Nephron progenitor cell (in vitro differentiated cells): ENCODE data around the gene GADD45B.

Experiments
- DNase-seq: peaks from one replicate; pipeline ENCODE4 v3.0.0; 2021
- H3K27ac Mint-ChIP-seq: 2 replicates; pipeline ENCODE4 v1.8.0; 2021; ENCODE audit warnings: mild to moderate bottlenecking, moderate library complexity, mixed read lengths
- H3K27me3 Mint-ChIP-seq: 2 replicates; pipeline ENCODE4 v1.8.0; 2021; ENCODE audit warnings: mild to moderate bottlenecking, low read depth, mixed read lengths; ENCODE audit not compliant: poor library complexity
- H3K36me3 Mint-ChIP-seq: 2 replicates; pipeline ENCODE4 v1.8.0; 2021; ENCODE audit warnings: low read depth, mixed read lengths
- H3K4me1 Mint-ChIP-seq: 2 replicates; pipeline ENCODE4 v1.8.0; 2021; ENCODE audit warnings: mixed read lengths
- H3K4me3 Mint-ChIP-seq: 2 replicates; pipeline ENCODE4 v1.8.0; 2021; ENCODE audit warnings: mild to moderate bottlenecking, moderate library complexity, mixed read lengths
- H3K9me3 Mint-ChIP-seq: 2 replicates; pipeline ENCODE4 v1.8.0; 2021; ENCODE audit warnings: mild to moderate bottlenecking, moderate library complexity, mixed read lengths
- CTCF ChIP-seq: fragments of 200-600 bp; sonication (generic); IDR thresholded peaks from 2 replicates; pipeline ENCODE4 v1.5.0; 2021; ENCODE audit warnings: antibody characterized with exemption

The GADD45B gene

GRCh38 chr19:2483084-2483483 lies 7.2 kb downstream of the GADD45B start:
- no peak for TF ChIP-seq CTCF
- no peak for DNase-seq
- Mint-ChIP-seq H3K27me3 (peaks cover 66% of the 10 kb centered on the region), H3K27ac (no peak overlapping the region), H3K4me1 (peaks cover 11% of the 10 kb centered on the region), H3K36me3 (no peaks in the 10 kb centered on the region), H3K4me3 (no peak overlapping the region), H3K9me3 (peaks cover 27% of the 10 kb centered on the region)

- peaks cover 66% of the 10 kb centered on the region for H3K27me3 Mint-ChIP-seq
- TF ChIP-seq CTCF: no peak
- H3K4me3 Mint-ChIP-seq: no peak overlapping the region
- peaks cover 27% of the 10 kb centered on the region for H3K9me3 Mint-ChIP-seq
- peaks cover 6% of the 10 kb centered on the region for H3K4me1 Mint-ChIP-seq
- no peak overlapping the region for H3K27ac Mint-ChIP-seq
- no peak for DNase-seq
- no peaks in the 10 kb centered on the region for H3K36me3 Mint-ChIP-seq
These were observed 7.7 kb downstream of the GADD45B start for GRCh38 chr19:2483484-2484151.

GRCh38 chr19:2484178-2484937 lies 8.4 kb downstream of the GADD45B start:
- H3K9me3 Mint-ChIP-seq: peaks cover 27% of the 10 kb centered on the region
- TF ChIP-seq CTCF: no peak
- H3K27ac Mint-ChIP-seq: no peak overlapping the region
- peaks cover 5% of the 10 kb centered on the region for H3K4me1 Mint-ChIP-seq
- H3K4me3 Mint-ChIP-seq: no peak overlapping the region
- no peak for DNase-seq
- no peaks in the 10 kb centered on the region for H3K36me3 Mint-ChIP-seq
- peaks cover 63% of the 10 kb centered on the region for H3K27me3 Mint-ChIP-seq

GRCh38 chr19:2485428-2485827 lies 9.5 kb downstream of the GADD45B start:
- H3K36me3 Mint-ChIP-seq: no peaks in the 10 kb centered on the region
- peaks cover 63% of the 10 kb centered on the region for H3K27me3 Mint-ChIP-seq
- no peak for DNase-seq
- no peak overlapping the region for H3K27ac Mint-ChIP-seq
- no peak overlapping the region for H3K4me3 Mint-ChIP-seq
- no peak for TF ChIP-seq CTCF
- H3K9me3 Mint-ChIP-seq: peaks cover 27% of the 10 kb centered on the region
- H3K4me1 Mint-ChIP-seq: no peaks in the 10 kb centered on the region

- Mint-ChIP-seq H3K36me3 (no peaks in the 10 kb centered on the region), H3K4me3 (no peak overlapping the region), H3K4me1 (peaks cover 5% of the 10 kb centered on the region), H3K27ac (no peak overlapping the region), H3K27me3 (peaks cover 66% of the 10 kb centered on the region), H3K9me3 (peaks cover 27% of the 10 kb centered on the region)
- no peak for DNase-seq
- TF ChIP-seq CTCF: no peak
These were observed 11.2 kb downstream of the GADD45B start for GRCh38 chr19:2487090-2487489.
